OCI-M2 (cell line): Measurements from ENCODE around the gene CCNE1.

Experiments used
- DNase-seq: peaks from one replicate; lab custom pipeline; 2025; ENCODE audit not compliant: unreplicated experiment; lab: John Stamatoyannopoulos, UW

Gene CCNE1

GRCh38 chr19:29842471-29843179 is 30.8 kb downstream of the CCNE1 start:
- DNase-seq, result no peak

- DNase-seq, result peak; percentile 87
These were observed 31.6 kb downstream of the CCNE1 start for GRCh38 chr19:29843180-29844051.

- DNase-seq, result peak; percentile 100
These were observed 33.2 kb downstream of the CCNE1 start for GRCh38 chr19:29844891-29845573.

GRCh38 chr19:29845574-29846176 is 33.9 kb downstream of the CCNE1 start:
- DNase-seq, result peak; percentile 97

- no peak for DNase-seq
These were observed 37.4 kb downstream of the CCNE1 start for GRCh38 chr19:29849208-29849607.

- DNase-seq, result no peak
These were observed 38.7 kb downstream of the CCNE1 start for GRCh38 chr19:29850482-29850881.

GRCh38 chr19:29851769-29852521 is 40.2 kb downstream of the CCNE1 start:
- no peak for DNase-seq

- DNase-seq, result no peak
These were observed 42.2 kb downstream of the CCNE1 start for GRCh38 chr19:29854033-29854432.

GRCh38 chr19:29855087-29855486 is 43.3 kb downstream of the CCNE1 start:
- no peak for DNase-seq

GRCh38 chr19:29855741-29856500 is 44.1 kb downstream of the CCNE1 start:
- DNase-seq, result no peak

- no peak for DNase-seq
These were observed 46.3 kb downstream of the CCNE1 start for GRCh38 chr19:29858000-29858596.

GRCh38 chr19:29858621-29859020 is 46.8 kb downstream of the CCNE1 start:
- DNase-seq, result no peak

GRCh38 chr19:29860492-29860891 is 48.7 kb downstream of the CCNE1 start:
- no peak for DNase-seq

GRCh38 chr19:29861574-29861973 is 49.8 kb downstream of the CCNE1 start:
- DNase-seq, result no peak

- no peak for DNase-seq
These were observed 54.2 kb downstream of the CCNE1 start for GRCh38 chr19:29866011-29866410.

- no peak for DNase-seq
These were observed 56.2 kb downstream of the CCNE1 start for GRCh38 chr19:29867984-29868383.

GRCh38 chr19:29871143-29871542 is 59.4 kb downstream of the CCNE1 start:
- DNase-seq, result peak; percentile 95

GRCh38 chr19:29872224-29872731 is 60.5 kb downstream of the CCNE1 start:
- DNase-seq, result no peak
